GM12874 (cell line): ENCODE data around the gene CACNB1.

Experiments
- CTCF ChIP-seq: IDR thresholded peaks from 2 replicates; pipeline ENCODE4 v1.5.1; 2011; ENCODE audit warnings: low read depth, mild to moderate bottlenecking, control low read depth, low read length, moderate library complexity; ENCODE audit not compliant: insufficient read depth

The CACNB1 gene

GRCh38 chr17:39170558-39170957, 26.9 kb downstream of the CACNB1 start:
- no peak for TF ChIP-seq CTCF

GRCh38 chr17:39170109-39170508, 27.4 kb downstream of the CACNB1 start:
- no peak for TF ChIP-seq CTCF

- no peak for TF ChIP-seq CTCF
Observed at GRCh38 chr17:39169518-39169917, 28.0 kb downstream of the CACNB1 start.

GRCh38 chr17:39169101-39169500, 28.4 kb downstream of the CACNB1 start:
- TF ChIP-seq CTCF, result no peak

- no peak for TF ChIP-seq CTCF
Observed at GRCh38 chr17:39167476-39167875, 30.0 kb downstream of the CACNB1 start.

- no peak for TF ChIP-seq CTCF
Observed at GRCh38 chr17:39166437-39167335, 30.8 kb downstream of the CACNB1 start.

GRCh38 chr17:39165841-39166349, 31.6 kb downstream of the CACNB1 start, which contains the start of gene ARL5C:
Gene ARL5C (minus strand): TSS chr17:39166161. CDS start chr17:39165760, 401 bp downstream.
- no peak for TF ChIP-seq CTCF
